ENCODE measurements around the gene GJE1.
"Not testable (repeated sequence)": the region's sequence is repeated elsewhere in the genome, so short reads cannot be mapped to it uniquely, and the experiment has no call there.

Gene GJE1, protein sequence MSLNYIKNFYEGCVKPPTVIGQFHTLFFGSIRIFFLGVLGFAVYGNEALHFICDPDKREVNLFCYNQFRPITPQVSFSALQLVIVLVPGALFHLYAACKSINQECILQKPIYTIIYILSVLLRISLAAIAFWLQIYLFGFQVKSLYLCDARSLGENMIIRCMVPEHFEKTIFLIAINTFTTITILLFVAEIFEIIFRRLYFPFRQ

DNA sequence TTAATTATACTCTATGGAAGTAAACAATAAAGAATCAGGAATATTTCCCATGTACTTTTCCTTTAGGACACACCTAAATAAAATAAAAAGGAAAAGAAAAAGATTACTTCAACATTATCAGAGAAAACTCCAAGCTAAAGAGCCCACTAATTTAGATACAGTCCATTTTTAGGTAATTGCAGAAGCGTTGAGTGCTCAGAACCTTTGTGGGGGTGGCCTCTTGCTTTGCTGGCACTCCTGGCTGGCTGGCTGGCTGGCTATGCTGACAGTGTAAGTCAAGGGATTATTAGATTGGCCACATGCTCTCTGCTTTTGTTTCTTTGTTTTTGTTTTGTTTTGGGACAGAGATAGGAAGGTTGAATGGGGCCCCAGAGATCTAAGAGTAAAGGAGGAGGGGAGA is at the start of gene GJE1:
TSS of gene GJE1 (plus strand) at position 301 of the 400 bp plus-strand sequence. CDS start 234 bp downstream, outside the sequence.
- no peak for DNase-seq (ENCODE audit: low read depth)
- TF ChIP-seq, protein P1, sequence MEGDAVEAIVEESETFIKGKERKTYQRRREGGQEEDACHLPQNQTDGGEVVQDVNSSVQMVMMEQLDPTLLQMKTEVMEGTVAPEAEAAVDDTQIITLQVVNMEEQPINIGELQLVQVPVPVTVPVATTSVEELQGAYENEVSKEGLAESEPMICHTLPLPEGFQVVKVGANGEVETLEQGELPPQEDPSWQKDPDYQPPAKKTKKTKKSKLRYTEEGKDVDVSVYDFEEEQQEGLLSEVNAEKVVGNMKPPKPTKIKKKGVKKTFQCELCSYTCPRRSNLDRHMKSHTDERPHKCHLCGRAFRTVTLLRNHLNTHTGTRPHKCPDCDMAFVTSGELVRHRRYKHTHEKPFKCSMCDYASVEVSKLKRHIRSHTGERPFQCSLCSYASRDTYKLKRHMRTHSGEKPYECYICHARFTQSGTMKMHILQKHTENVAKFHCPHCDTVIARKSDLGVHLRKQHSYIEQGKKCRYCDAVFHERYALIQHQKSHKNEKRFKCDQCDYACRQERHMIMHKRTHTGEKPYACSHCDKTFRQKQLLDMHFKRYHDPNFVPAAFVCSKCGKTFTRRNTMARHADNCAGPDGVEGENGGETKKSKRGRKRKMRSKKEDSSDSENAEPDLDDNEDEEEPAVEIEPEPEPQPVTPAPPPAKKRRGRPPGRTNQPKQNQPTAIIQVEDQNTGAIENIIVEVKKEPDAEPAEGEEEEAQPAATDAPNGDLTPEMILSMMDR (IDR thresholded peaks at IDR 0.05; ENCODE audit: insufficient read depth, low read depth, low read length, missing control alignments) = no peak
- H3K4me3 ChIP-seq (ENCODE audit: low read depth, low read length) = no peak within 1 kb of the TSS

DNA sequence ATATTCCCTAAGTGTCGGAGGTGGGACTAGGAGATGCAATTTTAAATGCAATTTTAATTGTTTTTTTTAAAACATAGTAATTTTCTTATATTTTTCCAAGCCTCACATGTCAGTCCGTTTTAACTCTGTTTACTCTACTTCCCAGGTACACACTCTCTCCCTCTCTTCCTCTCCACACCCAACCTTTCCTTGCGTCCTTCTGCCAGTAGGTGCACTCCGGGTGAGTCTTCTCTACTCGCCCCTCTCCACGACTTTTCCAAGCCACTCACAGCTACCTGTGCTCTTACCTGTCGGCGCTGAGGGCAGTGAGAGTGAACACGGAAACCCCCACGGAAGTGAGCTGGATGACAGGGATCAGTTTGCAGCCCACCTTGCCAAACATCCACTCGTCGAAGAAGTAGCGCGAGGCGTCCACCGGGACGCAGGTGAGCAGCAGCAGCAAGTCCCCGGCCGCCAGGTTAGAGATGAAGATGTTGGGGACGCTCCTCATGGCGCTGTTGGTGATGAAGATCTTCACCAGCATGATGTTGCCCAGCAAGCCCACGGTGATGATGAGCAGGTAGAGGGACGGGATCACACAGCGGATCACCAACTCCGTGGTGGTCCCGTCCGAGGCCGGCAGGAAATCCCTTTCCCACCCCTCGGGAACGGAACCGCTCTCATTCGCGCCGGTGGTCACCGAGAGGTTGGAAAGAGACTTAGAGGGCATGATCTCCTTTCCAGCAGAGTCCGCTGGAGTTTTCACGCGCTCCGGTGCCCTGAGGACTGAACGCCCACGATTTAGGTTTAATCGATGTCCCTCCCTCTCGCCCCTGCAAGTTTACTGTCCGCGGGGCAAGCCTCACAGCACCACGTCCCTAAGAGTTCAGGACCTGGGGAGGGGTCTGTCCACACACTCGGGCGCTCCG is 44.5 kb upstream of the GJE1 start:
- no peak for DNase-seq (ENCODE audit: low read depth)
- H3K4me3 ChIP-seq (ENCODE audit: low read depth, low read length) = no peak overlapping the region
- TF ChIP-seq, protein P1 (IDR thresholded peaks at IDR 0.05; ENCODE audit: insufficient read depth, low read depth, low read length, missing control alignments) = no peak

DNA sequence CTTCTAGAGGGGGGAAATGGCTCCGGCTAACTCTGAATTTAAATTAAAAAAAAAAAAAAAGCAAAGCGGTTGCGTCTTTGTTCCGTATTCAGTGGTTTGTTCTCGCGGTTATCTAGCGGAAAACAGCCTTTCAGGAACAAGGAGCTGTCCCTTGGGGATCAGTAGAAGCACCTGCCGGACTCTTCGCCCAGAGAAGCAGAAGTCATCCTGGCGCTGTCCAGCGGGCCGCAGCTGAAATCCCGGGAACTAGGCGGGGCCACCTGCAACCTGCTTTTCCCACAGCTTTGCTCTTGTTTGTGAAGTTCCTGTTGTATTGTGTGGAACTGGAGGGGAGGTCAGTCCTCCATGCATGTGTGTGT is 43.9 kb upstream of the GJE1 start:
- DNase-seq (ENCODE audit: low read depth) = no peak
- TF ChIP-seq, protein P1 (IDR thresholded peaks at IDR 0.05; ENCODE audit: insufficient read depth, low read depth, low read length, missing control alignments) = no peak
- H3K4me3 ChIP-seq (ENCODE audit: low read depth, low read length) = no peak overlapping the region

DNA sequence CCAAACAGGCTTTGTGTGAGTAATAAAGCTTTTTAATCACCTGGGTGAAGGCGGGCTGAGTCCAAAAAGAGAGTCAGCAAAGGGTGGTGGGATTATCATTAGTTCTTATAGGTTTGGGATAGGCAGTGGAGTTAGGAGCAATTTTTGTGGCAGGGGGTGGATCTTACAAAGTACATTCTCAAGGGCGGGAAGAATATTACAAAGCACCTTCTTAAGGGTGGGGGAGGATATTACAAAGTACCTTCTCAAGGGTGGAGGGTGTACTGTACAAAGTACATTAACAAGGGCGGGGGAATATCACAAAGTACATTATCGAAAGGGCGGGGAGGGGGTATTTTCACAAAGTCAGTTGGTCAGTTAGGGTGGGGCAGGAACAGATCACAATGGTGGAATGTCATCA is 27.9 kb upstream of the GJE1 start:
- DNase-seq (ENCODE audit: low read depth); H3K4me3 ChIP-seq (ENCODE audit: low read depth, low read length): not testable (repeated sequence)

DNA sequence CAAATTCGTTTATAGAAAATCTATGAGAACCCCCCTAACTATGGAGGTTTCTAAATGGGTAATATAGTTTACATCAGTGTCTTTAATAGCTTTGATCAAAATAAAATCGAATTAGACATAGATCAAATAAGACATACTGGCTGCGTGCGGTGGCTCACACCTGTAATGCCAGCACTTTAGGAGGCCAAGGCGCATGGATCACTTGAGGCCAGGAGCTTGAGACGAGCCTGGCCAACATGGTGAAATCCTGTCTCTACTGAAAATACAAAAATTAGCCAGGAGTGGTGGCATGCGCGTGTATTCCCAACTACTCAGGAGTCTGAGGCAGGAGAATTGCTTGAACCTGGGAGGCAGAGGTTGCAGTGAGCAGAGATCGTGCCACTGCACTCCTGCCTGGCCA is 21.9 kb upstream of the GJE1 start:
- DNase-seq (ENCODE audit: low read depth); H3K4me3 ChIP-seq (ENCODE audit: low read depth, low read length): not testable (repeated sequence)

DNA sequence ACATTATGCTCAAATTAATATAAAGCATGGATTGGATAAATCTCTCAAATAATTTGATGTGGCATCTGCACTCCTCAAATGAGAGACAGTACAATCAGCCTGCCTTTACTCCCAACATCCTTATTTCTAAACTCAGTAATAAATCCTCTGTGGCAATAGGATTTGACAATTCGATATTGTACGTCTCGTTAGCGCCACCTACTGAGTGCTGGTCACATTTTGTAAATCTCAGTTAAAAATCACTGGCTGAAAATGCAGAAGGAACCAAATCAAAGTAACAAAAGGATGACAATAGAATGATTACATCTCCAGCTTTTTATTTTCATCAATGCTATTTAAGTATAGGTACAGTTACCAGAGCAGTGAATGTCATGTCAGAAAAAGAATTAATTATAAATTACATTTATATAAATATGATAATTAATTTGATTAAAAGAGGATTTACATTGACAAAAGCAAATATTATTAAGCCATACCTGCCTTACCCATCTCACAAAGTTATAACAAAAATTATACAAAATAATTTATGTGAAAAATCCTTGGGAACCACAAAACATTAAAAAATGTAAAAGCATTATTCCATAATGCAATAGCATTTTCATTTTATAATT is 20.2 kb upstream of the GJE1 start:
- H3K4me3 ChIP-seq (ENCODE audit: low read depth, low read length) = no peak overlapping the region
- TF ChIP-seq, protein P1 (IDR thresholded peaks at IDR 0.05; ENCODE audit: insufficient read depth, low read depth, low read length, missing control alignments) = peak; percentile 63
- DNase-seq (ENCODE audit: low read depth) = peak; percentile 78

DNA sequence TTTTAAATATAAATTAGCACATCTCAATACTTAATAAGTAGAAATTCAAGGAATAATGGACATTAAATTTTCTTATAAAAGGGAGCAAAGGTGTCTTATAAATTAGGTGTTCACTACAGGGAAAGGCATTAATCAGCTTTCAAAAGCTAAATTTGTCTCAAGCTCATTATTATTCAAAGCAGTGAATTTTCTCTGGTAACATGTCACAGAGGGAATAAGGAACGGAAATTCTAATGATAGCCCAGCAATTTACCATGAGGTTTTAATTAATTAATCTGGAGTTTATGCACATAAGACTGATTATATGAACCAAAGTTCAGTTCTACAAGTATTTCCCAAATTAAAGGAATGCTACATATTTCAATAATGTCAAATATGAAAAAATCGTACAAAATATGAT is 15.4 kb upstream of the GJE1 start:
- DNase-seq (ENCODE audit: low read depth) = no peak
- no peak overlapping the region for H3K4me3 ChIP-seq (ENCODE audit: low read depth, low read length)
- TF ChIP-seq, protein P1 (IDR thresholded peaks at IDR 0.05; ENCODE audit: insufficient read depth, low read depth, low read length, missing control alignments) = no peak
